SKM-1 (cell line): ENCODE measurements around the gene SEH1L.
"Not testable (repeated sequence)": the region's sequence is repeated elsewhere in the genome, so short reads cannot be mapped to it uniquely, and the experiment has no call there.

Experiments
- DNase-seq: peaks from one replicate; lab custom pipeline; 2025; ENCODE audit not compliant: unreplicated experiment; lab: John Stamatoyannopoulos, UW

The SEH1L gene

DNA sequence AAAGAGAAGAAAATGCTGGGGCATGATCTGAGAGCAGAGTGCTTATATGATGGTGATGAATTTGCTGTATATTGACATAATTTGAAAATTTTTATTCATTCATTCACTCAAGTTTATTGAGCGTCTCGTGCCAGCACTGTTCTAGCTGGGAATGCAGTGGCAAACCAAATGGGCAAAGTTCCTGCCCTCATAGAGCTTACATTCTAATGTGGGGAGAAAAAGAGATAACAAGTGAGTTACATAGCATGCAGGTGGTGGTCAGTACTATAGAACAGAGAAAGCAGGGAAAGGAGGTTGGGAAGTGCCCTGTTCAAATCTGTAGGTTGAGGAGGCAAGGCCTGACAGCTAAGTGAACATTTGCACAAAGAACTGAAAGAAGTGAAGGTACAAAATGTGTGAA is 47.6 kb downstream of the SEH1L start:
- no peak for DNase-seq

- DNase-seq: no peak
These were observed 48.2 kb downstream of the SEH1L start for GRCh38 chr18:12995952-12996477.

- no peak for DNase-seq
These were observed 49.0 kb downstream of the SEH1L start for GRCh38 chr18:12996661-12997292.

DNA sequence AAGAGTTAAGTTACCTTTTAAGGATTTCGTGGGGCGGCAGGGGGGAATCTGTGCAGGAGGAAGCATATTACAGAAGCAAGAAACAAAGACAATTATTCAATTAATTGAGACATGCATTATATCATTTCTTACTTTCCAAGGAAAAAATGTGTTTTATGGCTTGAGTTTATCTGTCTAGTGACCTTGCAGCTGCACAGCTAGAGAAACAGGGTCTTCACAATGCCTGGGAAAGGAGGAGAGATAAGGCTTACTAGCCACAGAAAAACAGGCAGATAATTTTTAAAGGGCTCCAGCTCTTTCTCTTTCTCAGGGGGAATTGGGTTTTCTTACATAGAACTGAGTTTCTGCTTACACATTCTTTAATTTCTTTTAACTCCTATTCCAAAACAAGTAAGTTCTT is 49.5 kb downstream of the SEH1L start:
- not testable (repeated sequence) for DNase-seq

- DNase-seq: no peak
These were observed 50.7 kb downstream of the SEH1L start for GRCh38 chr18:12998332-12999060.

- peak; percentile 75 for DNase-seq
These were observed 55.7 kb downstream of the SEH1L start for GRCh38 chr18:13003466-13003896.

DNA sequence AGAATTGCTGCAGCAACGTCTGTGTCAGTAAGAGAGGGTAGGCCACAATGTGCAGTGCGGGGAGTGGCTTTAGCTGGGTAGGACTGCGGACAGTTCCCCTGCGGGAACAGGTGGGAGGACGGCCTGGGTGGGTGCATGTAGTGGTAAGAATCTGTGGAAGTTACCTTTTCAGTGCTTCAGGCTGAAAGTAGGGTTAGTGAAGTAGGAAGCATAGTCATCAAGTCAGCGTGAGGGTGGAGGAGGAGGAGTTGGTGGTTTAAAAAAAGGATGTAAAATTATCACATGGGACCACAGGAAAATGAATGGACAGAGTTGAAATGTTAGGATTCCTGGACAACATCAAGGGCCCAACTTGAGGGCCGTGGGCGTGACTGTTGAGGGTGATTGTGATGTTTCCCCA is 56.6 kb downstream of the SEH1L start:
- no peak for DNase-seq

DNA sequence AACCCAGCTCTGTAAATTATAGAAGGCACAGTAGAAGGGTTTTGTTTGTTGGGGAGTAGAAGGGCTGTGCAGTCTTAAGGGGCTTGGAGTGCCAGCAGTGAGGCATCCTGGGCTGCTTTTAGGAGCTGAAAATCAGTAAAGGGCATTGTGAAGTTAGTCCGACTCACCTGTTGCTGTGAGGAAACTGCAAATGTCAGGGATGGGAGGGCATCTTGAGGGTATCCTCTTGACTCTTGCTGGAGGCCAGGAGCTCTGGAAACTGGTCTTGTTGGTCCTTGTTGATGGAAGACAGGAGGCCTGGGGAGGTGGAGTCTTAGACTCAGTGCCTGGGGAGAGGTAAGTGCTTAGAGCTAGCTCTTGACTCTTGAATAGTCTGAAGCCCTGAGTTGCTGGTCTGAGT is 57.5 kb downstream of the SEH1L start:
- DNase-seq: no peak

DNA sequence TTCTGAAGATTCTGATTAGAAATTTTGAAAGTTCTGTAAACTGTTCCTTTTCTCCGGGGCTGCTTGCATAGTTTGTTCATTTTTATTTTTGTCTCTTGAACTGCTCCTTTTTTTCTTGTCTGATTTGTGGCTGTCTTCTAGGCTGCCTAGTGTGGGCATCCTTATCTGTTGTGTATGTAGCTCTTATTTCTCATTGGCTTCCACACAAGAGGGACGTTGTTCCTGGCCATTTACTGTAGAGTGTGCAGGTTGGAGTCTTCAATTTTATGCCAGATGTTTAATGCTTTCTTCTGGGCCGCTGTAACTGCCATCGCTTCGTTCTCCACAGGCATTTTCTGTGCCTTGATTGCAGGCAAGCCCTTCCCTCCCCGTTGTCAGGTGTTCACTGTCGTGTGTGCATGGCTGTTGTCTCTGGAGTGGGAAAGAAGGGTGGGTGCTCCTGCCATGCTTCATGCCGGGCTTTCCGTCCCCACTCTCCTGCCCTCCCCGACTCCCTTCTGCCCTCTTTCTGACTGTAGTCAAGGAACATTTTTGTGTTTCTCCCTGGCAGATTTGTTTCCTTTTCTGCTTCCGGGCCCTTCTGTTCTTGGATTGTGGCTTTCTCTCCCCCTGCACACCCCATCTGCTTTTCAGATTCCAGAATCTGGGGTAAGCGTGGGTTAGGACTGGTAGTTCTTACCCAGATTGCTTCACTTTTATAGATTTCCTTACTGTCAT is 58.9 kb downstream of the SEH1L start:
- no peak for DNase-seq

GRCh38 chr18:13007248-13007560 is 59.4 kb downstream of the SEH1L start:
- DNase-seq: no peak

DNA sequence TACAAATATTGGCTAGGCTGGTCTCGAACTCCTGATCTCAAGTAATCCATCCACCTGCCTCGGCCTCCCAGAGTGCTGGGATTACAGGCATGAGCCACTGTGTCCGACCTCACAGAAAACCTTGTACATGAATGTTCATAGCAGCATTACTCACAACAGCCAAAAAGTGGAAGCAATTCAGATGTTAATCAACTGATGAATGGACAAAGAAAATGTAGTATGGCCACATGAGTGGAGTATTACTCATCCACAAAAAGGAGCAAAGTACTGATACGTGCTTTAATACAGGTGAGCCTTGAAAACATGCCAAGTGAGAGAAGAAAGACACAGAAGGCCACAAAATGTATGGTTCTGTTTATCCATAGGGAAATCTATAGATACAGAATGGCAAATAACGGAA is 63.9 kb downstream of the SEH1L start:
- DNase-seq: no peak

- no peak for DNase-seq
These were observed 66.4 kb downstream of the SEH1L start for GRCh38 chr18:13014232-13014631.

DNA sequence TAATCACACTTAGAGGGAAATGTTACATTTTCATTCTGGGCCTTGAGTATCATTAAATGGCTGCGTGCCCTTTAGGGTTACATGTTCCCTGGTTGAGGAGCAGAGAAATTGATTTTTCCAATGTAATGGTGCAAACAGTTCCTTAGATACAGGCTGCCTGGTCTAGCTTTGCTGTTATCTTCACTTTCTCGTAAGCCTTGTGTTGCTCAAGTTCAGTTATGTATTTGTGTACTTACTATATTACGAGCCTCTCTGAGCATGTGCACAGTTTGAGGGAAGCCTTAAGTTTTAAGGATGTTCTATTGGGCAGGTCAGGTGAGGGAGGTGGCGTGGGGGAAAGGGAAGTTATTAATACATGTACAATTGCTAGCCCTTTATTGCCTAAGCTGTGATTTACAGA is 67.0 kb downstream of the SEH1L start:
- no peak for DNase-seq

- DNase-seq: no peak
These were observed 69.5 kb downstream of the SEH1L start for GRCh38 chr18:13017247-13017875.

GRCh38 chr18:13018374-13018773 is 70.6 kb downstream of the SEH1L start:
- no peak for DNase-seq

DNA sequence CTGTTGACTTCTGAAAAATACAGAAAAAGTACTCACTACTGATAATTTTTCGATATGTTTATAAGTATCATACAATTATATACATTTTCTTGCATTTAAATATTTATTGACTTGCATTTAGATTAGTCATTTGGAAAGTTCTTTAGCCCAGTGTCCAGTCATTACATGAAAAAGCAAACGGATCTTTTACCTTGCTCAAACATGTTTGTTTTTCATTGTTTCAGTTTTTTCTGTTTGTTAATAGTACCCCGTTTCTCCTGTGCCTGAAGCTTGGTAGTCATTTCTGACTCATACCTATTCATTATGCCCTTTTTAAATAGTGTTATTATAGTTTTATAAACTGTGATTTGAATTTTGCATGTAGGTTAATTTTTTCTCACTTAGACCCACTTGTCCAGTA is 71.5 kb downstream of the SEH1L start:
- DNase-seq: no peak

GRCh38 chr18:13022644-13023043 is 74.8 kb downstream of the SEH1L start:
- DNase-seq: no peak

GRCh38 chr18:13025233-13025632 is 77.4 kb downstream of the SEH1L start:
- no peak for DNase-seq

GRCh38 chr18:13026583-13027270 is 78.9 kb downstream of the SEH1L start:
- DNase-seq: no peak

- no peak for DNase-seq
These were observed 81.1 kb downstream of the SEH1L start for GRCh38 chr18:13028869-13029268.

GRCh38 chr18:13032173-13032572 is 84.4 kb downstream of the SEH1L start:
- no peak for DNase-seq
